ENCODE data around the gene ZNF148.

Gene ZNF148

GRCh38 chr3:125232401-125232800 is 142.7 kb downstream of the ZNF148 start:
- H3K27ac ChIP-seq (ENCODE audit: low read length): no peak overlapping the region
- no peaks in the 10 kb centered on the region for H3K27me3 ChIP-seq (replicated peaks; ENCODE audit: insufficient read depth, low read length)
- no peak for DNase-seq
- H3K79me2 ChIP-seq (ENCODE audit: low read length): no peaks in the 10 kb centered on the region
- no peaks in the 10 kb centered on the region for H3K9me3 ChIP-seq (replicated peaks; ENCODE audit: insufficient read depth, low read length)
- no peaks in the 10 kb centered on the region for H4K20me1 ChIP-seq (ENCODE audit: insufficient read depth, low read length)
- no peak overlapping the region for H2AFZ ChIP-seq (ENCODE audit: low read length)
- H3K9ac ChIP-seq (ENCODE audit: low read length): no peak overlapping the region
- H3K36me3 ChIP-seq (replicated peaks; ENCODE audit: insufficient read depth, low read length): no peaks in the 10 kb centered on the region
- no peaks in the 10 kb centered on the region for H3K9me2 ChIP-seq (replicated peaks; ENCODE audit: insufficient read depth, low read length)
- no peak overlapping the region for H3K4me2 ChIP-seq (ENCODE audit: low read depth, low read length)
- no peaks in the 10 kb centered on the region for H3K4me1 ChIP-seq (ENCODE audit: low read length)
- TF ChIP-seq EZH2 (optimal IDR thresholded peaks at IDR 0.05; ENCODE audit: low read depth, low read length): no peak
- TF ChIP-seq CTCF (IDR thresholded peaks at IDR 0.05; ENCODE audit: low read length): no peak
- TF ChIP-seq EZH2phosphoT487 (IDR thresholded peaks at IDR 0.05; ENCODE audit: low read length): no peak
- no peak overlapping the region for H3K4me3 ChIP-seq (ENCODE audit: low read length)
- H3F3A ChIP-seq (ENCODE audit: insufficient read depth, low read length): no peaks in the 10 kb centered on the region

DNA sequence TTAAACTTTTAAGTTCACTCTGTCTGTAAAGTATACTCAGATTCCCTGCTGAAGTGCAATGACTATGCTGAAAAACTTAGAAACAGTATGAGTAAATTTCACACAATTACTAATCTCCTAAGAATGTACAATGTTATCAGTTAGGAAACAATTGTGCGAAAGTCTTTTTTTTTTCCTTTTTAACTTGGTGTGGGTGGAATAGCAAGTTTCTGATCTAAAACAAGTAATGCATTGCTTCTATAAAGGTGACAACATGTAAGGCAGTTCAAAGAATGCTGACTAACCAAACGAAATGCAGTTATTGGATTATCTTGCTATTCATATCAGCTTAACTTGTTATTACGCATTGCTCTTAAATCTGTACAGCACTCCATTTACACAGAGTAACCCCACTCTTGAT is 143.2 kb downstream of the ZNF148 start:
- Histone ChIP-seq H3K4me2 (ENCODE audit: low read depth, low read length) (no peak overlapping the region), H3K4me1 (ENCODE audit: low read length) (no peaks in the 10 kb centered on the region), H3F3A (ENCODE audit: insufficient read depth, low read length) (no peaks in the 10 kb centered on the region), H3K36me3 (replicated peaks; ENCODE audit: insufficient read depth, low read length) (no peaks in the 10 kb centered on the region), H3K27ac (ENCODE audit: low read length) (no peak overlapping the region), H3K9me3 (replicated peaks; ENCODE audit: insufficient read depth, low read length) (no peaks in the 10 kb centered on the region), H3K9ac (ENCODE audit: low read length) (no peak overlapping the region), H4K20me1 (ENCODE audit: insufficient read depth, low read length) (no peaks in the 10 kb centered on the region), H3K27me3 (replicated peaks; ENCODE audit: insufficient read depth, low read length) (no peaks in the 10 kb centered on the region), H2AFZ (ENCODE audit: low read length) (no peak overlapping the region), H3K9me2 (replicated peaks; ENCODE audit: insufficient read depth, low read length) (no peaks in the 10 kb centered on the region), H3K4me3 (ENCODE audit: low read length) (no peak overlapping the region), H3K79me2 (ENCODE audit: low read length) (no peaks in the 10 kb centered on the region)
- TF ChIP-seq CTCF (IDR thresholded peaks at IDR 0.05; ENCODE audit: low read length) (no peak), EZH2 (optimal IDR thresholded peaks at IDR 0.05; ENCODE audit: low read depth, low read length) (no peak), EZH2phosphoT487 (IDR thresholded peaks at IDR 0.05; ENCODE audit: low read length) (no peak)
- no peak for DNase-seq

DNA sequence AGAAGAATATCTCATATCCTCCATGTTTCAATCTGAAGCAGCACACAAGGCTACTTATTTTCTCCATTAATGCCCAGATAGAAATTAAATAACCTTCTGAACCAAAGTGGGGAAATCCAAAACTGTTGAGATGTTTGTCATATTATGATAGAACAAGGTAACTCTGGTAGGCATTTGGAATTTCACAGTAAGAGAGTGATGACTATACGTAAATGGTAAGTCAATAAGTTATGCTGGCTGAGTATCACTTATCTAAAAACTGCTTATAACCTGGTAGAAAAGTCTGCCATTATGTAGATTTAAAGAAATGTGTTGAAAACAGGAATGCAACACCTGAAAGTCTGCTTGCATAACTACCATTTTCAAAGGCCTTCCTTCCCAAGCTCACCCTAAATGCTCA is 145.4 kb downstream of the ZNF148 start:
- TF ChIP-seq CTCF (IDR thresholded peaks at IDR 0.05; ENCODE audit: low read length): no peak
- TF ChIP-seq EZH2phosphoT487 (IDR thresholded peaks at IDR 0.05; ENCODE audit: low read length): no peak
- TF ChIP-seq EZH2 (optimal IDR thresholded peaks at IDR 0.05; ENCODE audit: low read depth, low read length): no peak
- no peaks in the 10 kb centered on the region for H3K27me3 ChIP-seq (replicated peaks; ENCODE audit: insufficient read depth, low read length)
- no peaks in the 10 kb centered on the region for H3K9me3 ChIP-seq (replicated peaks; ENCODE audit: insufficient read depth, low read length)
- H3K4me3 ChIP-seq (ENCODE audit: low read length): no peak overlapping the region
- no peaks in the 10 kb centered on the region for H3K9me2 ChIP-seq (replicated peaks; ENCODE audit: insufficient read depth, low read length)
- H3K36me3 ChIP-seq (replicated peaks; ENCODE audit: insufficient read depth, low read length): no peaks in the 10 kb centered on the region
- no peak overlapping the region for H3K9ac ChIP-seq (ENCODE audit: low read length)
- no peaks in the 10 kb centered on the region for H3K4me1 ChIP-seq (ENCODE audit: low read length)
- no peaks in the 10 kb centered on the region for H3F3A ChIP-seq (ENCODE audit: insufficient read depth, low read length)
- no peak overlapping the region for H2AFZ ChIP-seq (ENCODE audit: low read length)
- H3K79me2 ChIP-seq (ENCODE audit: low read length): no peaks in the 10 kb centered on the region
- no peak overlapping the region for H3K4me2 ChIP-seq (ENCODE audit: low read depth, low read length)
- H4K20me1 ChIP-seq (ENCODE audit: insufficient read depth, low read length): no peaks in the 10 kb centered on the region
- no peak for DNase-seq
- no peak overlapping the region for H3K27ac ChIP-seq (ENCODE audit: low read length)
